Activated naive CD4-positive, alpha-beta T cell treated with anti-CD3 and anti-CD28 coated beads, Interleukin-2, amount 50 U/mL, for 24 hours (primary cell): ENCODE measurements around the gene TTLL5.

Experiments
- H3K27ac Mint-ChIP-seq: one replicate; pipeline ENCODE4 v1.8.0; 2021; ENCODE audit warnings: mild to moderate bottlenecking, mixed read lengths
- H3K27me3 Mint-ChIP-seq: one replicate; pipeline ENCODE4 v1.8.0; 2021; ENCODE audit warnings: mixed read lengths
- H3K36me3 Mint-ChIP-seq: one replicate; pipeline ENCODE4 v1.8.0; 2021; ENCODE audit warnings: mixed read lengths
- H3K4me1 Mint-ChIP-seq: one replicate; pipeline ENCODE4 v1.8.0; 2021; ENCODE audit warnings: mixed read lengths
- H3K4me3 Mint-ChIP-seq: one replicate; pipeline ENCODE4 v1.8.0; 2021; ENCODE audit warnings: mild to moderate bottlenecking, mixed read lengths
- H3K9me3 Mint-ChIP-seq: one replicate; pipeline ENCODE4 v1.8.0; 2021; ENCODE audit warnings: mixed read lengths

The TTLL5 gene

GRCh38 chr14:75926431-75927115, 265.5 kb downstream of the TTLL5 start:
- H3K27me3 Mint-ChIP-seq, result no peaks in the 10 kb centered on the region
- no peak overlapping the region for H3K4me3 Mint-ChIP-seq
- H3K36me3 Mint-ChIP-seq, result peaks cover 4% of the 10 kb centered on the region
- H3K27ac Mint-ChIP-seq, result no peak overlapping the region
- H3K4me1 Mint-ChIP-seq, result no peaks in the 10 kb centered on the region
- H3K9me3 Mint-ChIP-seq, result no peaks in the 10 kb centered on the region

GRCh38 chr14:75927564-75928087, 266.6 kb downstream of the TTLL5 start:
- Mint-ChIP-seq H3K27me3 (no peaks in the 10 kb centered on the region), H3K36me3 (peaks cover 9% of the 10 kb centered on the region), H3K27ac (no peak overlapping the region), H3K4me3 (no peak overlapping the region), H3K9me3 (no peaks in the 10 kb centered on the region), H3K4me1 (no peaks in the 10 kb centered on the region)

- Mint-ChIP-seq H3K4me1 (no peaks in the 10 kb centered on the region), H3K9me3 (no peaks in the 10 kb centered on the region), H3K27ac (no peak overlapping the region), H3K27me3 (no peaks in the 10 kb centered on the region), H3K36me3 (peaks cover 9% of the 10 kb centered on the region), H3K4me3 (no peak overlapping the region)
Measured at GRCh38 chr14:75928690-75929181, 267.7 kb downstream of the TTLL5 start.

GRCh38 chr14:75933712-75934296, 272.8 kb downstream of the TTLL5 start:
- H3K36me3 Mint-ChIP-seq, result peaks cover 10% of the 10 kb centered on the region

GRCh38 chr14:75934998-75935628, 274.1 kb downstream of the TTLL5 start:
- no peak overlapping the region for H3K27ac Mint-ChIP-seq
- H3K36me3 Mint-ChIP-seq, result peaks cover 10% of the 10 kb centered on the region
- H3K9me3 Mint-ChIP-seq, result no peaks in the 10 kb centered on the region
- H3K4me3 Mint-ChIP-seq, result no peak overlapping the region
- H3K4me1 Mint-ChIP-seq, result peaks cover 8% of the 10 kb centered on the region
- no peaks in the 10 kb centered on the region for H3K27me3 Mint-ChIP-seq

More at GRCh38 chr14:75933712-75934296, 272.8 kb downstream of the TTLL5 start:
- H3K4me1 Mint-ChIP-seq, result peaks cover 8% of the 10 kb centered on the region
- H3K4me3 Mint-ChIP-seq, result no peak overlapping the region
- H3K27ac Mint-ChIP-seq, result no peak overlapping the region
- no peaks in the 10 kb centered on the region for H3K27me3 Mint-ChIP-seq
- H3K9me3 Mint-ChIP-seq, result no peaks in the 10 kb centered on the region

GRCh38 chr14:75939200-75939599, 278.2 kb downstream of the TTLL5 start:
- no peak overlapping the region for H3K27ac Mint-ChIP-seq
- no peak overlapping the region for H3K4me3 Mint-ChIP-seq
- no peaks in the 10 kb centered on the region for H3K27me3 Mint-ChIP-seq
- no peaks in the 10 kb centered on the region for H3K9me3 Mint-ChIP-seq
- H3K4me1 Mint-ChIP-seq, result peaks cover 8% of the 10 kb centered on the region
- peaks cover 11% of the 10 kb centered on the region for H3K36me3 Mint-ChIP-seq

GRCh38 chr14:75941030-75941429, 280.0 kb downstream of the TTLL5 start:
- Mint-ChIP-seq H3K9me3 (no peaks in the 10 kb centered on the region), H3K27ac (no peak overlapping the region), H3K27me3 (no peaks in the 10 kb centered on the region), H3K4me3 (no peak overlapping the region), H3K36me3 (peaks cover 11% of the 10 kb centered on the region), H3K4me1 (no peaks in the 10 kb centered on the region)

- no peak overlapping the region for H3K27ac Mint-ChIP-seq
- H3K4me1 Mint-ChIP-seq, result no peaks in the 10 kb centered on the region
- no peaks in the 10 kb centered on the region for H3K27me3 Mint-ChIP-seq
- H3K36me3 Mint-ChIP-seq, result peaks cover 6% of the 10 kb centered on the region
- no peak overlapping the region for H3K4me3 Mint-ChIP-seq
- no peaks in the 10 kb centered on the region for H3K9me3 Mint-ChIP-seq
Measured at GRCh38 chr14:75944607-75945241, 283.7 kb downstream of the TTLL5 start.

- H3K27ac Mint-ChIP-seq, result no peak overlapping the region
- H3K36me3 Mint-ChIP-seq, result peaks cover 7% of the 10 kb centered on the region
- H3K4me3 Mint-ChIP-seq, result no peak overlapping the region
- no peaks in the 10 kb centered on the region for H3K4me1 Mint-ChIP-seq
- H3K9me3 Mint-ChIP-seq, result peaks cover 1% of the 10 kb centered on the region
- H3K27me3 Mint-ChIP-seq, result no peaks in the 10 kb centered on the region
Measured at GRCh38 chr14:75946785-75947184, 285.7 kb downstream of the TTLL5 start.

- H3K4me3 Mint-ChIP-seq, result no peak overlapping the region
- H3K4me1 Mint-ChIP-seq, result no peaks in the 10 kb centered on the region
- H3K9me3 Mint-ChIP-seq, result peaks cover 10% of the 10 kb centered on the region
- peaks cover 7% of the 10 kb centered on the region for H3K36me3 Mint-ChIP-seq
- H3K27me3 Mint-ChIP-seq, result no peaks in the 10 kb centered on the region
- H3K27ac Mint-ChIP-seq, result no peak overlapping the region
Measured at GRCh38 chr14:75952489-75952888, 291.4 kb downstream of the TTLL5 start.

- H3K9me3 Mint-ChIP-seq, result no peaks in the 10 kb centered on the region
- peaks cover 7% of the 10 kb centered on the region for H3K36me3 Mint-ChIP-seq
- no peak overlapping the region for H3K4me3 Mint-ChIP-seq
- H3K4me1 Mint-ChIP-seq, result no peaks in the 10 kb centered on the region
- H3K27me3 Mint-ChIP-seq, result no peaks in the 10 kb centered on the region
- no peak overlapping the region for H3K27ac Mint-ChIP-seq
Measured at GRCh38 chr14:75959031-75959430, 298.0 kb downstream of the TTLL5 start.

- H3K4me3 Mint-ChIP-seq, result no peak overlapping the region
- no peaks in the 10 kb centered on the region for H3K4me1 Mint-ChIP-seq
- no peaks in the 10 kb centered on the region for H3K27me3 Mint-ChIP-seq
- H3K36me3 Mint-ChIP-seq, result peaks cover 7% of the 10 kb centered on the region
- H3K27ac Mint-ChIP-seq, result no peak overlapping the region
- no peaks in the 10 kb centered on the region for H3K9me3 Mint-ChIP-seq
Measured at GRCh38 chr14:75960231-75960630, 299.2 kb downstream of the TTLL5 start.

- H3K9me3 Mint-ChIP-seq, result no peaks in the 10 kb centered on the region
- no peak overlapping the region for H3K27ac Mint-ChIP-seq
- no peaks in the 10 kb centered on the region for H3K27me3 Mint-ChIP-seq
- no peak overlapping the region for H3K4me3 Mint-ChIP-seq
- no peaks in the 10 kb centered on the region for H3K4me1 Mint-ChIP-seq
- H3K36me3 Mint-ChIP-seq, result peaks cover 14% of the 10 kb centered on the region
Measured at GRCh38 chr14:75961662-75962061, 300.6 kb downstream of the TTLL5 start.

- Mint-ChIP-seq H3K27ac (no peak overlapping the region), H3K9me3 (no peaks in the 10 kb centered on the region), H3K4me1 (no peaks in the 10 kb centered on the region), H3K36me3 (peaks cover 8% of the 10 kb centered on the region), H3K27me3 (no peaks in the 10 kb centered on the region), H3K4me3 (no peak overlapping the region)
Measured at GRCh38 chr14:75967866-75968265, 306.8 kb downstream of the TTLL5 start.

GRCh38 chr14:75968456-75968855, 307.4 kb downstream of the TTLL5 start:
- H3K27ac Mint-ChIP-seq, result no peak overlapping the region
- no peaks in the 10 kb centered on the region for H3K27me3 Mint-ChIP-seq
- H3K4me1 Mint-ChIP-seq, result no peaks in the 10 kb centered on the region
- peaks cover 8% of the 10 kb centered on the region for H3K36me3 Mint-ChIP-seq
- no peaks in the 10 kb centered on the region for H3K9me3 Mint-ChIP-seq
- H3K4me3 Mint-ChIP-seq, result no peak overlapping the region

GRCh38 chr14:75969126-75969525, 308.1 kb downstream of the TTLL5 start:
- Mint-ChIP-seq H3K36me3 (peaks cover 8% of the 10 kb centered on the region), H3K4me3 (no peak overlapping the region), H3K27ac (no peak overlapping the region), H3K27me3 (no peaks in the 10 kb centered on the region), H3K4me1 (no peaks in the 10 kb centered on the region), H3K9me3 (no peaks in the 10 kb centered on the region)
